GM19240 (cell line): ENCODE measurements around the gene ERRFI1.
"Not testable (repeated sequence)": the region's sequence is repeated elsewhere in the genome, so short reads cannot be mapped to it uniquely, and the experiment has no call there.

Experiments used
- DNase-seq: peaks from one replicate; pipeline ENCODE4 v3.0.0; 2011; ENCODE audit warnings: low spot score; ENCODE audit not compliant: insufficient read length

Gene ERRFI1

GRCh38 chr1:8026153-8026975, at the start of gene ERRFI1:
TSS of gene ERRFI1 (minus strand) at chr1:8026309. CDS start at chr1:8015619, 10,690 bp downstream.
- peak; percentile 68 for DNase-seq

- no peak for DNase-seq
These were observed 49.5 kb upstream of the ERRFI1 start for GRCh38 chr1:8075511-8076051.

- DNase-seq = no peak
These were observed 47.2 kb upstream of the ERRFI1 start for GRCh38 chr1:8073112-8073855.

GRCh38 chr1:8070381-8070811, 44.3 kb upstream of the ERRFI1 start:
- DNase-seq = no peak

GRCh38 chr1:8069614-8070320, 43.7 kb upstream of the ERRFI1 start:
- DNase-seq = not testable (repeated sequence)

GRCh38 chr1:8065369-8065768, 39.3 kb upstream of the ERRFI1 start:
- no peak for DNase-seq

GRCh38 chr1:8063298-8064036, 37.4 kb upstream of the ERRFI1 start:
- no peak for DNase-seq

- DNase-seq = no peak
These were observed 36.8 kb upstream of the ERRFI1 start for GRCh38 chr1:8062861-8063260.

DNA sequence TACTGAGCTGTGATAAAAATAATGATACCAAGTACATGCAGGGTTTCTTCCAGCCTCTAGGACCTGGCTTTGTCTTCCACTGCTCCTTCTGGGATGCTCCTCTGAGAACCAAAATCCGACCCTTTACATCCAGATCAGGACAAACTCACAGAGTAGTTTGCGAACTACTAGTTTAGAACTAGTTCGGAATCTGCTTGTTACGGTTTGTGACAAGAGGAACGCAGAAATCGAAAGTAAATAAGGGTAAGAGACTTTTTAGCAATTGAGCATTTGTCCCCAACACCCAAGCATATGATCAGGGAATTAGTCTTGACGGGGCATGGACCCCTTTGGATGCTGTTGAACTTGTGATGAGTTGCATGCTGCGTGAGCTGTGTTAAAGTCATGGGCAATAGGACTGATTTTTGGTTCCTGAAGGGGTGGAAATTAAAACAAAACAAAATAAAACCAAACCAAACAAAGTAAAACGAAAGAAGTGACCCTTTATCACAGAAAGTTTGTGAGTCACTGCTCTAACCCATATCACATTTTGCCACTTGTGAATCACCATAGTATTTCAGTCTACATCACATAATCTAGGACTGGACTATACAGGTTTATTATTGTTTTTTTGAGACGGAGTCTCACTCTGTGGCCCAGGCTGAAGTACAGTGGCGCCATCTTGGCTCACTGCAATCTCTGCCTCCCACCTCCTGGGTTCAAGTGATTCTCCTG, 35.7 kb upstream of the ERRFI1 start:
- no peak for DNase-seq

- no peak for DNase-seq
These were observed 35.1 kb upstream of the ERRFI1 start for GRCh38 chr1:8061210-8061609.

DNA sequence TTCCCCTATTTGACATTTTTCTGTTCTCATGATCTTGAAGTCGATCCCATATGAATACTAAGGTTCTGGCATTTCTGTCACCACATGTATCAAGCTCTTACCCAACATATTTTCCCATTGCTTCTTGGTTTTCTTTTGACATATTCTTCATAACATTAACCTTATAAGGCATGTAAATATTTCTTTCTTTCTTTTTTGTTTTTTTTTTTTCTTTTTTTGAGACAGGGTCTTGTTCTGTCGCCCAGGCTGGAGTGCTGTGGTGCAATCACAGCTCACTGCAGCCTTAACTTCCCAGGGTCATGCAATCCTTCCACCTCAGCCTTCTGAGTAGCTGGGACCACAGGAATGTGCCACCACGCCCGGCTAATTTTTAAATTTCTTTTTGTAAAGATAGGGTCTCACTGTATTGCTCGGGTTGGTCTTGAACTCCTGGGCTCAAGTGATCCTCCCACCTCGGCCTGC, 33.1 kb upstream of the ERRFI1 start:
- no peak for DNase-seq

- not testable (repeated sequence) for DNase-seq
These were observed 31.7 kb upstream of the ERRFI1 start for GRCh38 chr1:8057779-8058178.

DNA sequence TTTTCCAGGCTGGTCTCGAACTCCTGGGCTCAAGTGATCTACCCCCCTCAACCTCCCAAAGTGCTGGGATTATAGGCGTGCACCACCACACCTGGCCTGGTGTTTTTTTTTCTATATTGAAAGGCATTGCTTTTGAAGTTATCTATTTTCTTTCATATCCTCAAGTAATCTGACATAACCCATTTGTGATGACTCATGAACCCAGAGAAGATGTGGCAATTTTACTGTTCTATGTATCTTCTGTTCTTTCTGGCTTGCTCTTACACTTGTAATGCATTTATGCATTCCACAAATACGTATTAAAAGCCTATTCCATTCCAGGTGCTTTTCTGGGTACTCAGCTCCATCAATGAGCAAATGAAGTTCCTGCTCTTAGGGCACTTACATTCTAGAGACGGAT, 29.9 kb upstream of the ERRFI1 start:
- DNase-seq = no peak

DNA sequence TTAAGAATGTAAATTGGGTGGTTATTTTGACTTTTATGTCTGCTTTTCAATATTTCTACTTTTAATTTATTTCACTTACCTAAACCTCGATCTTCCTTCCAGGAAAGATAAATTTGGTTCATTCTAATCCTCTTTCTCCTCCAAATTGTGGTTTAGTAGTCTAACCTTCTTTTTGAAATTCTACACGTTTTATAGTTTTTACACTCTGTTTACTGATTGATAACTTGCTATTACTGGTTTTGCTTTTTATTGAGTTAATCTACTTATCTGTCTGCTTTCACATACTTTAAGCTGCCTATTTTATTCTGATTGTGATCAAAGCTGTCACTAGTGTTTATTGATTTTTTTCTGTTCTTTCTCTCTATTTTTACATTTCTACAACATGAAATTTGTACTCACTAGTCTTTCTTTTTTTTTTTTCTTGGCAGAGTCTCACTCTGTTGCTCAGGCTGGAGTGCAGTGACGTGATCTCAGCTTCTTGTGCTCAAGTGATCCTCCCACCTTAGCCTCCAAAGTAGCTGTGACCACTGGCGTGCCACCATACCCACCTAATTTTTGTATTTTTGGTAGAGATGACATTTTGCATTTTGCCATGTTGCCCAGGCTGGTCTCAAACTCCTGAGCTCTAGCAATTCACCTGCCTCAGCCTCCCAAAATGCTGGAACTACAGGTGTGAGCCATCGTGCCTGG, 27.9 kb upstream of the ERRFI1 start:
- no peak for DNase-seq

GRCh38 chr1:8051650-8052049, 25.5 kb upstream of the ERRFI1 start:
- DNase-seq = no peak

- DNase-seq = not testable (repeated sequence)
These were observed 23.1 kb upstream of the ERRFI1 start for GRCh38 chr1:8049229-8049628.

- no peak for DNase-seq
These were observed 21.8 kb upstream of the ERRFI1 start for GRCh38 chr1:8047686-8048445.

DNA sequence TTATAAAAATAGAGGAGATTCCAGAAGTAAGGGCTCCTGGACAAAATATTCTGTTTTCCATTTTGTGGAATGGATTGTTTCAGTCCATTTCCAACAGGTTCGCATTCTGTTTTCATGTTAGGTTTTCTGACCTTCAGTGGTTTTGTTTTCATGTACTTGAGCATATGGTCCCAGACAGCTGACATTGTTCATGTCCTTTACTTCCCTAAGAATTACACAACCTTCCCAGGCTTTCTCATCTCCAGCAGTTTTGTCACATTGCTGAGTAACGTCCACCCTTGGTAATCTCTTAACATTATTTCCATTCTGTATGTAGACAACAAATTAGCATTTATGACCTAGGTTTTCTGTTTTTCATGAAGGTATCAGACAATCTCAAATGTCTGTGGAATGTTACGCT, 21.0 kb upstream of the ERRFI1 start:
- DNase-seq = no peak

GRCh38 chr1:8046391-8046790, 20.3 kb upstream of the ERRFI1 start:
- DNase-seq = no peak
